ENCODE measurements around the gene PRKD2.

DNA sequence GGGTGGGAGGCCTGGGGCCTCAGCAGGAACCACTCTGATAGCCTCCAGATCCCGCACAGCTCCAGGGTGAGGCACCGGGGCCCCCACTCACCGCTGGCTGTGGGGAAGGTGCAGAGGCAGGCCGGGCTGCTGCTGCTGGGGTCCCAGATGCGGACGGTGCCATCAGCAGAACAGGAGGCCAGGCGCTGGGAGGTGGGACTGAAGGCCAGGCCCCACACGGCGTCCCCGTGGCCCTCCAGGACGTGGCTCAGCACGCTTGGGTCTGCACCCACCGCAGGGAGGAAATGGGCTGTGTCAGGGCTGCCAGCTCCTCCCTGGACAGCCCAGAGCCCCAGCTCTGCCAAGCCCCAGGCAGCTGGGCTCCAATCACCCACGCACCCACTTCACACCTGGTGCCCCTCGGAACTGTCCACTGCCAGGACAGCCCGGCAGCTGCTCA lies 6.1 kb upstream of the PRKD2 start:
- TF ChIP-seq, protein P1, sequence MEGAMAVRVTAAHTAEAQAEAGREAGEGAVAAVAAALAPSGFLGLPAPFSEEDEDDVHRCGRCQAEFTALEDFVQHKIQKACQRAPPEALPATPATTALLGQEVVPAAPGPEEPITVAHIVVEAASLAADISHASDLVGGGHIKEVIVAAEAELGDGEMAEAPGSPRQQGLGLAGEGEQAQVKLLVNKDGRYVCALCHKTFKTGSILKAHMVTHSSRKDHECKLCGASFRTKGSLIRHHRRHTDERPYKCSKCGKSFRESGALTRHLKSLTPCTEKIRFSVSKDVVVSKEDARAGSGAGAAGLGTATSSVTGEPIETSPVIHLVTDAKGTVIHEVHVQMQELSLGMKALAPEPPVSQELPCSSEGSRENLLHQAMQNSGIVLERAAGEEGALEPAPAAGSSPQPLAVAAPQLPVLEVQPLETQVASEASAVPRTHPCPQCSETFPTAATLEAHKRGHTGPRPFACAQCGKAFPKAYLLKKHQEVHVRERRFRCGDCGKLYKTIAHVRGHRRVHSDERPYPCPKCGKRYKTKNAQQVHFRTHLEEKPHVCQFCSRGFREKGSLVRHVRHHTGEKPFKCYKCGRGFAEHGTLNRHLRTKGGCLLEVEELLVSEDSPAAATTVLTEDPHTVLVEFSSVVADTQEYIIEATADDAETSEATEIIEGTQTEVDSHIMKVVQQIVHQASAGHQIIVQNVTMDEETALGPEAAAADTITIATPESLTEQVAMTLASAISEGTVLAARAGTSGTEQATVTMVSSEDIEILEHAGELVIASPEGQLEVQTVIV (IDR thresholded peaks at IDR 0.05; ENCODE audit: borderline replicate concordance, partially characterized antibody) = no peak
- TF ChIP-seq CTCF (IDR thresholded peaks at IDR 0.05 in 2 of 3, conservative IDR thresholded peaks at IDR 0.05 in 1 of 3; ENCODE audit: control insufficient read depth in 2 of 3, extremely low read depth in 1 of 3, insufficient read depth in 1 of 3, low read depth in 3 of 3, low read length in 3 of 3) = no peak
- TF ChIP-seq GABPA (IDR thresholded peaks at IDR 0.05; ENCODE audit: low read depth) = no peak
- TF ChIP-seq ZSCAN29 (IDR thresholded peaks at IDR 0.05) = no peak
- no peak for TF ChIP-seq BACH1 (IDR thresholded peaks at IDR 0.05; ENCODE audit: borderline replicate concordance)
- no peak for TF ChIP-seq SP1 (IDR thresholded peaks at IDR 0.05; ENCODE audit: low read depth, low read length)
- TF ChIP-seq MYC (IDR thresholded peaks at IDR 0.05; ENCODE audit: insufficient read depth, insufficient read length, insufficient replicate concordance, low read length, severe bottlenecking) = no peak
- TF ChIP-seq ASH2L (IDR thresholded peaks at IDR 0.05; ENCODE audit: borderline replicate concordance, low read depth) = no peak
- no peak for TF ChIP-seq EP300 (IDR thresholded peaks at IDR 0.05; ENCODE audit: borderline replicate concordance in 1 of 2, control insufficient read depth in 1 of 2, low read depth in 2 of 2, low read length in 2 of 2)
- no peak for TF ChIP-seq BCL11A (IDR thresholded peaks at IDR 0.05; ENCODE audit: low read depth, low read length)
- TF ChIP-seq RFX5 (IDR thresholded peaks at IDR 0.05; ENCODE audit: low read depth, low read length) = no peak

Measured in GM12878 (cell line).